ENCODE data around the gene NR6A1. TPM values are rescaled to one million over a fixed set of nuclear protein-coding genes. Genes with fewer than 3 reads are reported as not detected.

NR6A1 gene
- polyA plus RNA-seq, 1 donor, result 1.1 TPM

- no peak for DNase-seq (ENCODE audit: low read depth)
Observed at GRCh38 chr9:124726886-124727285, 44.2 kb downstream of the NR6A1 start.

- DNase-seq (ENCODE audit: low read depth), result no peak
Observed at GRCh38 chr9:124725068-124725452, 46.1 kb downstream of the NR6A1 start.

GRCh38 chr9:124724415-124725067 is 46.6 kb downstream of the NR6A1 start:
- no peak for DNase-seq (ENCODE audit: low read depth)

- DNase-seq (ENCODE audit: low read depth), result no peak
Observed at GRCh38 chr9:124723352-124723751, 47.8 kb downstream of the NR6A1 start.

GRCh38 chr9:124721109-124721906 is 49.8 kb downstream of the NR6A1 start:
- DNase-seq (ENCODE audit: low read depth), result no peak

- DNase-seq (ENCODE audit: low read depth), result no peak
Observed at GRCh38 chr9:124720429-124721108, 50.5 kb downstream of the NR6A1 start.

GRCh38 chr9:124718928-124719327 is 52.2 kb downstream of the NR6A1 start:
- DNase-seq (ENCODE audit: low read depth), result no peak

GRCh38 chr9:124717597-124717996 is 53.5 kb downstream of the NR6A1 start:
- no peak for DNase-seq (ENCODE audit: low read depth)

- no peak for DNase-seq (ENCODE audit: low read depth)
Observed at GRCh38 chr9:124716808-124717207, 54.3 kb downstream of the NR6A1 start.

GRCh38 chr9:124710766-124711165 is 60.3 kb downstream of the NR6A1 start:
- no peak for DNase-seq (ENCODE audit: low read depth)

- no peak for DNase-seq (ENCODE audit: low read depth)
Observed at GRCh38 chr9:124709292-124709690, 61.8 kb downstream of the NR6A1 start.

GRCh38 chr9:124708633-124709291 is 62.3 kb downstream of the NR6A1 start:
- DNase-seq (ENCODE audit: low read depth), result no peak

- DNase-seq (ENCODE audit: low read depth), result no peak
Observed at GRCh38 chr9:124708074-124708473, 63.0 kb downstream of the NR6A1 start.

GRCh38 chr9:124707666-124708065 is 63.4 kb downstream of the NR6A1 start:
- DNase-seq (ENCODE audit: low read depth), result no peak

GRCh38 chr9:124706685-124707084 is 64.4 kb downstream of the NR6A1 start:
- no peak for DNase-seq (ENCODE audit: low read depth)

GRCh38 chr9:124699575-124699974 is 71.5 kb downstream of the NR6A1 start:
- DNase-seq (ENCODE audit: low read depth), result no peak

GRCh38 chr9:124698265-124698664 is 72.8 kb downstream of the NR6A1 start:
- DNase-seq (ENCODE audit: low read depth), result no peak

GRCh38 chr9:124697326-124698200 is 73.5 kb downstream of the NR6A1 start:
- DNase-seq (ENCODE audit: low read depth), result no peak

- DNase-seq (ENCODE audit: low read depth), result no peak
Observed at GRCh38 chr9:124696101-124696500, 75.0 kb downstream of the NR6A1 start.

- DNase-seq (ENCODE audit: low read depth), result no peak
Observed at GRCh38 chr9:124695280-124695890, 75.7 kb downstream of the NR6A1 start.
